Measurements from ENCODE around the gene ABLIM3.

ABLIM3 gene

GRCh38 chr5:149309354-149309753 is 168.1 kb downstream of the ABLIM3 start:
- TF ChIP-seq FOXP2 (optimal IDR thresholded peaks at IDR 0.05; ENCODE audit: borderline replicate concordance, extremely low read depth, extremely low read length, insufficient read depth) (no peak), TAF1 (IDR thresholded peaks at IDR 0.05; ENCODE audit: borderline replicate concordance, insufficient read depth, low read length) (no peak), POLR2AphosphoS5 (IDR thresholded peaks at IDR 0.05; ENCODE audit: low read depth, low read length) (no peak), REST (IDR thresholded peaks at IDR 0.05; ENCODE audit: insufficient read depth in 1 of 2, low read depth in 2 of 2, low read length in 2 of 2) (no peak), SIN3A (IDR thresholded peaks at IDR 0.05; ENCODE audit: borderline replicate concordance, insufficient read depth, low read length) (no peak)
